ENCODE data around the gene AMMECR1L.
"Not testable (repeated sequence)": the region's sequence is repeated elsewhere in the genome, so short reads cannot be mapped to it uniquely, and the experiment has no call there.

Gene AMMECR1L

DNA sequence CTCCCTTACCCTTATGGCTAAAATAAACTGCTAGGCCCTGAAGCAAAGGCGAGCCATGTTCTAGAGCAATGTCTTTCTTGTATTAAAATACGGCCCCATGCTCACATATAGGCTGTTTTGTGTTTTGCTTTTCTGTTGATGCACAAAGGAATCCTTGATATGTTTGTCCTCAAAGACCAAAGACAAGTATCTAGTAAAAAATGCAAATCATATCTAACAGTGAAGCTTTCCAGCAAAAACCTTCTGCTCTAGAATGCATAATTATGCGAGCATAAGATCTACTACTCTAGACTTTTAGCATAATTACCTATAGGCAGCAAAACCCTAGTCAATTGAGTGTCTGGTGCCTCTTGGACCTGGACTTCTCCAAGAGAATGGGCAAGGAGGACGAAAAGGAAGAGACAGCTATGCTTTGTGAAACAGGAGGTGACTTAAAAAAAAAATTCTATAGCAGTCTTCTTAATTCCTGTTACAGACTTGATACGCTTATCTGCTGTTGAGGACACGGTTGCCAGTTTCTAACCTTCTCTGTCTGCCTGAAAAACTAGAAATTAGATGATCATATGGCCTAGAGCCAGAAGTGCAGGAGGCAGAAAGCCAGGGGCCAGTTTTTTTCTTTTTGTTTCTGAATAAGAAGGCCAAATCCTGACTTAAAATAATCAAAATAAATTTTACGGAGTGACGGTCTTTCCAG, 1.5 kb upstream of the AMMECR1L start:
- no peak overlapping the region for H3K9ac ChIP-seq (ENCODE audit: low read depth, low read length)
- H3K4me3 ChIP-seq (ENCODE audit: low read depth, low read length): peak overlapping the region; percentile 79
- no peaks in the 10 kb centered on the region for H3K27me3 ChIP-seq (ENCODE audit: control insufficient read depth, insufficient read depth, low read length)
- no peak overlapping the region for H3K27ac ChIP-seq (ENCODE audit: low read depth, low read length)
- H3K9me3 ChIP-seq (ENCODE audit: control insufficient read depth, insufficient read depth, low read length): no peaks in the 10 kb centered on the region
- H3K36me3 ChIP-seq (ENCODE audit: control insufficient read depth, insufficient read depth, low read length): peaks cover 19% of the 10 kb centered on the region
- H3K4me1 ChIP-seq (ENCODE audit: control insufficient read depth, insufficient read depth, low read length): peaks cover 24% of the 10 kb centered on the region

DNA sequence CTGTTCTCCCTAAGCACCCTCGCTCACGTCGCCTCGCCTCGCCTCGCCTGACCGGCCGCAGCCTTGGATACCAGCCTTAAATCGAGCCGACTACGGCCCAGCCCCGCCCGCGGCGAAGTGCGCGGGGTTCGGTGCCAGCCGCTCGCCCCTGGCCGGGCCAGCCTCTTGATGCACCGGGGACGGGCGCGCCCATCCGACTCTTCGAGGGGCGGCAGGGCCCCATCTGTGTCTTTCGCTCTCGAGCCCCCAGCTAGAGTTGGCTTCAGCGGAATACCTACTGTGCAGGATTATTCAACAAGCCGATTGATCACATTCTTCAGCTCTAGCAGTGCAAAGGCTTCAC, 808 bp upstream of the AMMECR1L start:
- Histone ChIP-seq H3K4me3 (ENCODE audit: low read depth, low read length) (peak overlapping the region; percentile 79), H3K27ac (ENCODE audit: low read depth, low read length) (peak overlapping the region; percentile 87)

DNA sequence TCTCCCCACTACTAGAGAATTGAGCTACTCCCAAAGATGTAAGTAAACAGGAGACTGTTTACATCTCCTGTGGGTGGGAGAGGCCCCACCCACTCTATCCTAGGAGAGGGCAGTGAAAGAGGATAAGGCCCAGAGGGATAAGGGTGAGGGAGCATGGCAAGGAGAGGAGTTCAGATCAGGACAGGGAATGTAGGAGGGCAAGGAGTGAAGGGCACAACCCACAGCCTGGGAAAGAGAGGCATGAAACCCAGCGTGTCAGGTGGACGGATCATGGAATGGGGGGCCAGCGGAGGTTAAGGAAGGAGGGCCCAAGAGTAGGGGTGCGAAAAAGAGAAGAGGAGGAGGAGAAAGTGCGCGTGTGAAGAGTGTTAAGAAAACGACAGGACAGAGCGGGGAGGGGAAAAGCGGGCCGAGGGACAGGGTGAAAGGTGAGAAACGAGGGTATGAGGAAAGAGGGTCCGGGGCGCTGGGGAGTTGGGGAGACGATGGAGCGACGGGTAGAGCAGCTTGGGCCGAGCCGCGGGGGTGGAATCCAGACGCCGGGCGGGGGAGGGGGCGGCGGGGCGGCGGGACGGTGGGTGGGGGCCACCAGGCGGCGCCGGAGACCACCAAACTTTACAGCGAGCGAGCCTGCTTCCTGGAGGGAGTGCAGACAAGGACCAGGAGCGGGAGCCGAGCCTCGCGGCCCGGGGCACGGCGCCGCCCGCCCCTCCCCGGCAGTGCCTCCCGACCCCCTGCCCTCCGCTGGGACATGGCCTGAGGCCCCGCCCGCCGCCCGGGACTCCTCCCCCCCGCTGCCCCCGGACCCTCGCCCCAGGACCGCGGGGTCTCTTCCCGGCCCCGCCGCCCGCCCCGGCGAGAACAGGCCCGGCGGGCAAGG, 655 bp downstream of the AMMECR1L start:
- not testable (repeated sequence) for H3K9me3 ChIP-seq (ENCODE audit: control insufficient read depth, insufficient read depth, low read length); H3K9ac ChIP-seq (ENCODE audit: low read depth, low read length); H3K27me3 ChIP-seq (ENCODE audit: control insufficient read depth, insufficient read depth, low read length)
- peak overlapping the region; percentile 65 for H3K4me3 ChIP-seq (ENCODE audit: low read depth, low read length)
- peak overlapping the region; percentile 82 for H3K27ac ChIP-seq (ENCODE audit: low read depth, low read length)
- H3K36me3 ChIP-seq (ENCODE audit: control insufficient read depth, insufficient read depth, low read length): peaks cover 40% of the 10 kb centered on the region
- peaks cover 18% of the 10 kb centered on the region for H3K4me1 ChIP-seq (ENCODE audit: control insufficient read depth, insufficient read depth, low read length)

More for the DNA sequence above, 808 bp upstream of the AMMECR1L start:
- not testable (repeated sequence) for H3K9me3 ChIP-seq (ENCODE audit: control insufficient read depth, insufficient read depth, low read length); H3K27me3 ChIP-seq (ENCODE audit: control insufficient read depth, insufficient read depth, low read length)
- peak overlapping the region; percentile 68 for H3K9ac ChIP-seq (ENCODE audit: low read depth, low read length)
- peaks cover 26% of the 10 kb centered on the region for H3K36me3 ChIP-seq (ENCODE audit: control insufficient read depth, insufficient read depth, low read length)
- peaks cover 21% of the 10 kb centered on the region for H3K4me1 ChIP-seq (ENCODE audit: control insufficient read depth, insufficient read depth, low read length)

DNA sequence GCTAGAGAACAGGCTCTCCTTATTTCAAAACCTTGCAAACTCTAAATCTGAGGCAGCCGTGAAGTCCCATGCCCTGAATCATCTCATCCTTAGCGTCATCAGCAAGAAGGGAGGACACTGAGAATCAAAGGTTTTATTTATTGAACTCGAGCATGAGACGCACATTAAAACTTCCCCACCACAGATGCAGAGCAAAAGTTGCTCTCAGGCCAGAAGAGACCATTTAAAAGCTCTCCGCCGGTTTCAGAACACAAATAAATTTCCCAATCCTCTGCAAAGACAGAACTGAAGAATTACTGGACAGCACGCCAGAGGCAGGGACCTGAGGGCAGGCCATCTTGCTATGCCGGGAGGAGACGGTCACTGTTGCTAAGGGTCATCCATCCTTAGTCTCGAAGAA, 1.3 kb downstream of the AMMECR1L start:
- Histone ChIP-seq H3K4me1 (ENCODE audit: control insufficient read depth, insufficient read depth, low read length) (peaks cover 18% of the 10 kb centered on the region), H3K9ac (ENCODE audit: low read depth, low read length) (no peak overlapping the region; the same call in 1 of the 2 replicates), H3K9me3 (ENCODE audit: control insufficient read depth, insufficient read depth, low read length) (no peaks in the 10 kb centered on the region), H3K27me3 (ENCODE audit: control insufficient read depth, insufficient read depth, low read length) (no peaks in the 10 kb centered on the region), H3K4me3 (ENCODE audit: low read depth, low read length) (peak overlapping the region; percentile 65), H3K36me3 (ENCODE audit: control insufficient read depth, insufficient read depth, low read length) (peaks cover 44% of the 10 kb centered on the region), H3K27ac (ENCODE audit: low read depth, low read length) (peak overlapping the region; percentile 10)

DNA sequence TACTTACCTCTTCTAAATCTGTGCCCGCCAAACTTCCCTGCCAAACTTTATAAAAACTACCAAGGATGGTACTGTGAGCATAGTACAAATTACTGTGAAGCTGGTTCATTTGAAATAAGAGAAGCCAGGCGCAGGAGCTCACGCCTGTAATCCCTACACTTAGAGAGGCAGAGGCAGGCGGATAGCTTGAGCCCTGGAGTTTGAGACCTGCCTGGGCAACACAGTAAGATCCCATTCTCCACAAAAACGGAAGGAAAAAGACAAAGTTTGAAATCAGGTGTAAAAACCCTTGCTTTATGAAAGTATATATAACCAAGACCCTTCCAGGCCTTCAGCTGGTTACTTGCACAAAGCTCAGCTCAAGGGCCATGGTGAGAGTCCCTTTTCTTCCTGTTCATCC, 5.9 kb downstream of the AMMECR1L start:
- no peaks in the 10 kb centered on the region for H3K27me3 ChIP-seq (ENCODE audit: control insufficient read depth, insufficient read depth, low read length)
- H3K9me3 ChIP-seq (ENCODE audit: control insufficient read depth, insufficient read depth, low read length): no peaks in the 10 kb centered on the region
- peaks cover 46% of the 10 kb centered on the region for H3K36me3 ChIP-seq (ENCODE audit: control insufficient read depth, insufficient read depth, low read length)

DNA sequence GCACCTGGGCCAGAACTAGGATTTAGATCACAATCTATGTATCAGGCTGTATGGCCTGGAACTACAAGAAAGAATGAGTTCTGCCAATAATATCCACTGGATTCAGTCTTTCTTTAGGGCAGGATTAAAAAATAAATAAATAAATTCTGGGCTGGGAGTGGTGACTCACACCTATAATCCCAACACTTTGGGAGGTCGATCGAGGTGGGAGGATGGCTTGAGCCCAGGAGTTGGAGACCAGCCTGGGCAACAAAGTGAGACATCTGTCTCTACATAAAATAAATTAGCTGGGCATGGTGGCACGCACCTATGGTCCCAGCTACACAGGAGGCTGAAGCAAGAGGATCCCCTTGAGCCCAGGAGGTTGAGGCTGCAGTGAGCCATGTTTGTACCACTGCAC, 8.1 kb downstream of the AMMECR1L start:
- Histone ChIP-seq H3K4me1 (ENCODE audit: control insufficient read depth, insufficient read depth, low read length) (no peaks in the 10 kb centered on the region; the same call in 1 of the 2 replicates), H3K9ac (ENCODE audit: low read depth, low read length) (no peak overlapping the region), H3K9me3 (ENCODE audit: control insufficient read depth, insufficient read depth, low read length) (no peaks in the 10 kb centered on the region), H3K36me3 (ENCODE audit: control insufficient read depth, insufficient read depth, low read length) (peaks cover 47% of the 10 kb centered on the region), H3K4me3 (ENCODE audit: low read depth, low read length) (no peak overlapping the region), H3K27ac (ENCODE audit: low read depth, low read length) (no peak overlapping the region), H3K27me3 (ENCODE audit: control insufficient read depth, insufficient read depth, low read length) (no peaks in the 10 kb centered on the region)

More for the DNA sequence above, 5.9 kb downstream of the AMMECR1L start:
- Histone ChIP-seq H3K4me3 (ENCODE audit: low read depth, low read length) (no peak overlapping the region), H3K27ac (ENCODE audit: low read depth, low read length) (no peak overlapping the region), H3K4me1 (ENCODE audit: control insufficient read depth, insufficient read depth, low read length) (peaks cover 14% of the 10 kb centered on the region), H3K9ac (ENCODE audit: low read depth, low read length) (no peak overlapping the region)

DNA sequence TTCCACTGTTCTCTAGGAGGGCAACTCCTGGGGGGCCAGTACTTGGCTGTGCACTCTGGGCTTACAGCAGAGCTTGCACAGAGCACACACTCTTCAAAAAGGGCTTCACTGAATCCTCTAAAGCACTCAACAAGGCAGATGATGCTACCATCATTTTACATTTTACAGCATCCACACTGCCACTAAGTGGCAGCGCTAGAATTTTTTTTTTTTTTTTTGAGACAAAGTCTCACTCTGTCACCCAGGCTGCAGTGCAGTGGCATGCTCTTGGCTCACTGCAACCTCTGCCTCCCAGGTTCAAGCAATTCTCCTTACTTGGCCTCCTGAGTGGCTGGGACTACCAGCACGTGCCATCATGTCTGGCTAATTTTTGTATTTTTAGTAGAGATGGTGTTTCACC, 8.6 kb downstream of the AMMECR1L start:
- peaks cover 47% of the 10 kb centered on the region for H3K36me3 ChIP-seq (ENCODE audit: control insufficient read depth, insufficient read depth, low read length)
- no peaks in the 10 kb centered on the region for H3K9me3 ChIP-seq (ENCODE audit: control insufficient read depth, insufficient read depth, low read length)
- H3K27ac ChIP-seq (ENCODE audit: low read depth, low read length): no peak overlapping the region
- H3K27me3 ChIP-seq (ENCODE audit: control insufficient read depth, insufficient read depth, low read length): no peaks in the 10 kb centered on the region
- H3K9ac ChIP-seq (ENCODE audit: low read depth, low read length): no peak overlapping the region
- no peaks in the 10 kb centered on the region; the same call in 1 of the 2 replicates for H3K4me1 ChIP-seq (ENCODE audit: control insufficient read depth, insufficient read depth, low read length)
- no peak overlapping the region for H3K4me3 ChIP-seq (ENCODE audit: low read depth, low read length)

DNA sequence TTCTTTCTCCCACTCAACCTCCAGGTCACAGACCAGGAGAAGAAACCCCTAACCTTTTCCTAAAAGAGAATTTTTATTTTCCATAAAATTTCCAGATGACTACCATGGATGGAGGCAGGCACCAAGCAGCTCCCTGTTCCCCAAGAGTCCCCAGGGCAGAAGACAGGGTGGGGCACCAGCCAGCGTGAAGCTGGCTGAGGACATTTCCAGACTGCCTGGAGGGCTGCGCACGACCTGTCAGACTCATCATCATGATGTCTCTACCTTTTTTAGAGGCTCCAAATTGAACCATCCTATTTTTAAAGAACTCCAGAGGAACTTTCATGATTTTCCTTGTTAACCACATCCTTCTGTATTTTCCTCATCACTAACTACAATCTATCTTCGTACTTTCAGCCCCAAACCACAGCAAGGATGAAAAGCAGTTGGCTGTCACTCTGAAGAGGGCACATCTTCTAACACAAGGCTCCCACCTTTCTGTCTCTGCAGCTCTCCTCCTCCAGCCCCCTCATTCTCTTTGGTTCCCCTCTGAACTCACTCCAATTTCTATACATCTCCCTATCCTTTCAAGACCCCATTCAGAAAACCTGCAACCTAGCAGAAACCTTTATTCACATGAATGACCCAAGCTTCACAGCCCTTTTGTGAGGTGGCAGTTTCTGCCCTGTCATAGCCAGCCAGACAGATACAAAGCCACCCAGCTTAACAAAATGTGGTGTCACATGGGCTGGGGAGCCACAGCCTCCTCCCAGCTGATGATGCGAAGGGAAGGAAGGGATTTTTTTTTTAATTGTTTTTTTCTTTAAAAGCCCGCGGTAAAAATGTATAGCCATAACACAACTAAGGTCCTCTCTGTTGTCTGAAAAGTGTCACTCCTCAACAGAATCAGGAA, 11.1 kb downstream of the AMMECR1L start:
- Histone ChIP-seq H3K36me3 (ENCODE audit: control insufficient read depth, insufficient read depth, low read length) (peaks cover 41% of the 10 kb centered on the region), H3K9ac (ENCODE audit: low read depth, low read length) (no peak overlapping the region), H3K27ac (ENCODE audit: low read depth, low read length) (no peak overlapping the region)

DNA sequence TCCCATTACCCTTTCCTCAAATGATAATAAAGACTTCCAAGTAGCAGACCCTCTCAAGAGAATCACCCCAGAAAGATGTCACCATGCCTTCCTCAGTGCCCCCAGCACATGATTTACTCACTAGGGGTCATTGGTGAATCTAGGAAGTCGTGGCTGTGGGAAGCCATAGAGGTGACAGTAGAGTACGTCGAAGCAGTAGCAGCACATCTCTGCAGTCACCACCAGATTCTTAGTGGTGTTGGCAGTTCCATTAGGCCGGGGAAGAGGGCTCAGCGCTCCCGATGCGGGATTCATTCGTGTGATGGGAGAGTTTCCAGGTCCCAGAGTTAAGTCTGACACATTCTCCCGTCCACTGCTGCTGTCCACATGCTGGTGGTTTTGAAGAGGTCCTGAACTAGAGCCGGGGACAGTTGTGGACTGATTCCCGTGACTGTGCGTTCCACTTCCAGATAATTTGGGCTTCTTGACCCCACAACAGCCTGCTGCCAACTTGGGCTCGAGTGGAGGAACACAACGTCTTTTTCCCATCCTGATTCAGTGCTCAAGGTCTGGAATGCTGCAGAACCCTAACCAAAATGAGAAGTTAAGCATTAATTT, 12.0 kb downstream of the AMMECR1L start:
- Histone ChIP-seq H3K9ac (ENCODE audit: low read depth, low read length) (no peak overlapping the region), H3K27ac (ENCODE audit: low read depth, low read length) (no peak overlapping the region), H3K9me3 (ENCODE audit: control insufficient read depth, insufficient read depth, low read length) (no peaks in the 10 kb centered on the region), H3K36me3 (ENCODE audit: control insufficient read depth, insufficient read depth, low read length) (peaks cover 45% of the 10 kb centered on the region), H3K27me3 (ENCODE audit: control insufficient read depth, insufficient read depth, low read length) (no peaks in the 10 kb centered on the region), H3K4me3 (ENCODE audit: low read depth, low read length) (no peak overlapping the region), H3K4me1 (ENCODE audit: control insufficient read depth, insufficient read depth, low read length) (no peaks in the 10 kb centered on the region; the same call in 1 of the 2 replicates)

More for the DNA sequence above, 11.1 kb downstream of the AMMECR1L start:
- Histone ChIP-seq H3K27me3 (ENCODE audit: control insufficient read depth, insufficient read depth, low read length) (no peaks in the 10 kb centered on the region), H3K4me3 (ENCODE audit: low read depth, low read length) (no peak overlapping the region), H3K4me1 (ENCODE audit: control insufficient read depth, insufficient read depth, low read length) (no peaks in the 10 kb centered on the region; the same call in 1 of the 2 replicates), H3K9me3 (ENCODE audit: control insufficient read depth, insufficient read depth, low read length) (no peaks in the 10 kb centered on the region)

DNA sequence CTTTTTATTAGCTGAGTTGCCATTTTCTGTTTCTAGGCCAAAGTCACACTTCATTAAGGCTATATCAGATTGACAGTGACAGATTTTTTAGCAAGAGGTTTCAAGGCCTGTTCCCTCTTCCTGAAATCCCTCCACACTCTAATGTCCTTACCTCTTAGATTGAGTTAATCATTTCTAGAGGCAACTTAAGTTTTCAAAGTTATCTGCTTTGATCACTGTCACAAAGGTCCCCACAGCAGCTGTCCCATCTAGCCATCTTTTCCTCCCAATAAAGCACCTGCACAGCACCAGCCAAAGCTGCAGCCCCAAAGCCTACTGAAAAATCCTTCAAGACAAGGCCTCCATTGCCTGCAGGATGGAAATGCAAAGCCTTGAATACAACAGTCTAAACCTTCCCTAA, 13.4 kb downstream of the AMMECR1L start:
- Histone ChIP-seq H3K9ac (ENCODE audit: low read depth, low read length) (no peak overlapping the region), H3K27me3 (ENCODE audit: control insufficient read depth, insufficient read depth, low read length) (no peaks in the 10 kb centered on the region), H3K9me3 (ENCODE audit: control insufficient read depth, insufficient read depth, low read length) (no peaks in the 10 kb centered on the region), H3K4me3 (ENCODE audit: low read depth, low read length) (no peak overlapping the region), H3K36me3 (ENCODE audit: control insufficient read depth, insufficient read depth, low read length) (peaks cover 58% of the 10 kb centered on the region), H3K4me1 (ENCODE audit: control insufficient read depth, insufficient read depth, low read length) (no peaks in the 10 kb centered on the region; the same call in 1 of the 2 replicates), H3K27ac (ENCODE audit: low read depth, low read length) (no peak overlapping the region)
